A549 (cell line): Measurements from ENCODE around the gene ICAM3. TPM values are rescaled to one million over a fixed set of nuclear protein-coding genes. Genes with fewer than 3 reads are reported as not detected.

ENCODE experiments used
- ATAC-seq, 2 experiments: fragments of 200-7000 bp in 1 of 2; fragments of >200 bp in 1 of 2; cut with Nextera tagmentation in 1 of 2; cut with Tn5 transposase in 1 of 2; 3 replicates each; pipeline versions ENCODE4 v1.8.0 to v1.9.1; 2018 to 2020; ENCODE audit warnings: mild to moderate bottlenecking in 1 of 2, moderate library complexity in 1 of 2
- CTCF ChIA-PET: fragments of 300-600 bp; sonication (Branson Sonifier 250); formaldehyde crosslinking; extraction: SDS; loops from one replicate; lab custom pipeline; 2021; ENCODE audit warnings: antibody characterized with exemption, inconsistent platforms; lab: Yijun Ruan, JAX
- POLR2A ChIA-PET: fragments of 350-600 bp; formaldehyde crosslinking; extraction: SDS; loops from one replicate; lab custom pipeline; 2021; ENCODE audit warnings: antibody characterized with exemption, inconsistent platforms; lab: Yijun Ruan, JAX
- DNase-seq, 2 experiments: peaks; one replicate each; pipeline versions ENCODE4 v3.0.0 to v3.0.0-alpha.2; 2011 to 2016; ENCODE audit warnings: low read depth in 1 of 2, low spot score in 1 of 2
- FAIRE-seq: peaks from 2 replicates; lab custom pipeline; 2011; peaks lifted over from hg19 to GRCh38; lab: Jason Lieb, UNC
- H3K27ac ChIP-seq, 2 experiments: fragments of >200 bp; sonication (Bioruptor Twin); formaldehyde crosslinking; 3 replicates each; pipeline ENCODE4 v1.5.1; 2016 to 2017
- H3K4me1 ChIP-seq: fragments of >200 bp; sonication (Bioruptor Twin); formaldehyde crosslinking; 3 replicates; pipeline ENCODE4 v1.6.1; 2016
- H3K4me2 ChIP-seq: fragments of >200 bp; sonication (Bioruptor Twin); formaldehyde crosslinking; 3 replicates; pipeline ENCODE4 v1.6.1; 2016
- H3K4me3 ChIP-seq: fragments of >200 bp; sonication (Bioruptor Twin); formaldehyde crosslinking; 3 replicates; pipeline ENCODE4 v1.5.1; 2016
- H3K9me3 ChIP-seq: fragments of >200 bp; sonication (Bioruptor Twin); formaldehyde crosslinking; 3 replicates; pipeline ENCODE4 v1.6.1; 2016
- BHLHE40 ChIP-seq: IDR thresholded peaks from 2 replicates; pipeline ENCODE4 v1.6.1; 2012; ENCODE audit warnings: low read depth, low read length, inconsistent platforms
- CBX2 ChIP-seq: fragments of 200-600 bp; sonication (generic); IDR thresholded peaks from 2 replicates; pipeline ENCODE4 v1.6.1; 2016; ENCODE audit warnings: low read depth, mild to moderate bottlenecking, borderline replicate concordance
- CHD2 ChIP-seq: fragments of 150-350 bp; IDR thresholded peaks from 2 replicates; pipeline ENCODE4 v1.6.1; 2014; ENCODE audit warnings: low read length; ENCODE audit not compliant: partially characterized antibody
- CHD4 ChIP-seq: fragments of 200-600 bp; sonication (generic); IDR thresholded peaks from 2 replicates; pipeline ENCODE4 v1.6.1; 2016; ENCODE audit warnings: antibody characterized with exemption, mild to moderate bottlenecking, borderline replicate concordance
- EHF ChIP-seq: fragments of 250-450 bp; sonication (Bioruptor Pico); IDR thresholded peaks from 2 replicates; pipeline ENCODE4 v1.5.0; 2020; ENCODE audit warnings: mild to moderate bottlenecking
- EHMT2 ChIP-seq: fragments of 200-600 bp; sonication (generic); IDR thresholded peaks from 2 replicates; pipeline ENCODE4 v1.6.1; 2016; ENCODE audit warnings: antibody characterized with exemption, low read depth, mild to moderate bottlenecking, moderate library complexity
- ESRRA ChIP-seq: fragments of 150-350 bp; IDR thresholded peaks from 2 replicates; pipeline ENCODE4 v1.6.1; 2014; ENCODE audit warnings: mild to moderate bottlenecking, low read length, borderline replicate concordance
- FOSB ChIP-seq: fragments of 250-450 bp; sonication (Bioruptor Pico); IDR thresholded peaks from 2 replicates; pipeline ENCODE4 v1.5.0; 2020; ENCODE audit warnings: mild to moderate bottlenecking, moderate library complexity
- FOXS1 ChIP-seq: fragments of 250-450 bp; sonication (Bioruptor Pico); IDR thresholded peaks from 2 replicates; pipeline ENCODE4 v1.5.0; 2020; ENCODE audit warnings: mild to moderate bottlenecking, moderate library complexity
- JUNB ChIP-seq: fragments of >200 bp; sonication (Bioruptor Twin); formaldehyde crosslinking; IDR thresholded peaks from 2 replicates; pipeline ENCODE4 v1.6.1; 2016
- KDM1A ChIP-seq: fragments of 200-600 bp; sonication (generic); IDR thresholded peaks from 2 replicates; pipeline ENCODE4 v1.6.1; 2016; ENCODE audit warnings: low read depth, mild to moderate bottlenecking
- KDM5A ChIP-seq: fragments of 200-600 bp; sonication (generic); IDR thresholded peaks from 2 replicates; pipeline ENCODE4 v1.6.1; 2016; ENCODE audit warnings: antibody characterized with exemption, mild to moderate bottlenecking
- MAFK ChIP-seq: fragments of 450-650 bp; IDR thresholded peaks from 2 replicates; pipeline ENCODE4 v1.6.1; 2014; ENCODE audit not compliant: partially characterized antibody
- MAZ ChIP-seq: fragments of 150-350 bp; IDR thresholded peaks from 2 replicates; pipeline ENCODE4 v1.6.1; 2014; ENCODE audit warnings: antibody characterized with exemption, low read depth, low read length, borderline replicate concordance
- NPAS2 ChIP-seq: fragments of 250-450 bp; sonication (Bioruptor Pico); IDR thresholded peaks from 2 replicates; pipeline ENCODE4 v1.8.0; 2022; ENCODE audit warnings: mild to moderate bottlenecking, moderate library complexity, borderline replicate concordance
- NR3C1 ChIP-seq: fragments of >200 bp; sonication (Bioruptor Twin); formaldehyde crosslinking; IDR thresholded peaks from 3 replicates; pipeline ENCODE4 v1.6.1; 2017
- POLR2AphosphoS2 ChIP-seq: conservative IDR thresholded peaks from 2 replicates; pipeline ENCODE4 v1.6.1; 2012; ENCODE audit warnings: low read length, improper control_type of control experiment, inconsistent platforms
- TFCP2L1 ChIP-seq: fragments of 250-450 bp; sonication (Bioruptor Pico); IDR thresholded peaks from 2 replicates; pipeline ENCODE4 v1.5.0; 2021; ENCODE audit warnings: mild to moderate bottlenecking
- ZC3H11A ChIP-seq: fragments of 450-650 bp; IDR thresholded peaks from 2 replicates; pipeline ENCODE4 v1.6.1; 2014; ENCODE audit warnings: antibody characterized with exemption, mild to moderate bottlenecking
- ZNF302 ChIP-seq: fragments of 250-450 bp; sonication (Bioruptor Pico); IDR thresholded peaks from 2 replicates; pipeline ENCODE4 v1.9.0; 2021; ENCODE audit warnings: inconsistent platforms, mild to moderate bottlenecking, moderate library complexity
- WGBS: methylation state at CpG from one replicate; pipeline ENCODE4 v1.1.6; 2017; ENCODE audit errors: missing lambda C conversion rate; 5-methylcytosine and 5-hydroxymethylcytosine counted together
- polyA plus RNA-seq, 4 experiments: library from polyadenylated mRNA; depleted of rRNA in 3 of 4; stranded (reverse); fragments of >200 nt; fragmentation: RNase III in 1 of 4; extraction: RNeasy Plus Mini Kit Qiagen cat#74134 plus additional on column Dnase treatment in 1 of 4; gene quantifications; 2 replicates in 3 of 4; 3 replicates in 1 of 4; pipeline ENCODE4 v1.2.3, GENCODE V29; 2011 to 2017
- TF ChIP-seq, protein P1 (sequence below): fragments of 250-450 bp; sonication (Bioruptor Pico); IDR thresholded peaks from 2 replicates; pipeline ENCODE4 v1.5.0; 2021; ENCODE audit warnings: mild to moderate bottlenecking, moderate library complexity, borderline replicate concordance
- TF ChIP-seq, protein P2 (sequence below): fragments of 250-450 bp; sonication (Bioruptor Pico); IDR thresholded peaks from 2 replicates; pipeline ENCODE4 v1.5.0; 2020; ENCODE audit warnings: low read depth, mild to moderate bottlenecking, moderate library complexity
- TF ChIP-seq, protein P3 (sequence below): IDR thresholded peaks from 2 replicates; pipeline ENCODE4 v1.6.1; 2012

ICAM3 gene
- polyA plus RNA-seq, 2 of the 4 experiments (the other 2 are of a cell fraction): 4.7 to 7.3 TPM

DNA sequence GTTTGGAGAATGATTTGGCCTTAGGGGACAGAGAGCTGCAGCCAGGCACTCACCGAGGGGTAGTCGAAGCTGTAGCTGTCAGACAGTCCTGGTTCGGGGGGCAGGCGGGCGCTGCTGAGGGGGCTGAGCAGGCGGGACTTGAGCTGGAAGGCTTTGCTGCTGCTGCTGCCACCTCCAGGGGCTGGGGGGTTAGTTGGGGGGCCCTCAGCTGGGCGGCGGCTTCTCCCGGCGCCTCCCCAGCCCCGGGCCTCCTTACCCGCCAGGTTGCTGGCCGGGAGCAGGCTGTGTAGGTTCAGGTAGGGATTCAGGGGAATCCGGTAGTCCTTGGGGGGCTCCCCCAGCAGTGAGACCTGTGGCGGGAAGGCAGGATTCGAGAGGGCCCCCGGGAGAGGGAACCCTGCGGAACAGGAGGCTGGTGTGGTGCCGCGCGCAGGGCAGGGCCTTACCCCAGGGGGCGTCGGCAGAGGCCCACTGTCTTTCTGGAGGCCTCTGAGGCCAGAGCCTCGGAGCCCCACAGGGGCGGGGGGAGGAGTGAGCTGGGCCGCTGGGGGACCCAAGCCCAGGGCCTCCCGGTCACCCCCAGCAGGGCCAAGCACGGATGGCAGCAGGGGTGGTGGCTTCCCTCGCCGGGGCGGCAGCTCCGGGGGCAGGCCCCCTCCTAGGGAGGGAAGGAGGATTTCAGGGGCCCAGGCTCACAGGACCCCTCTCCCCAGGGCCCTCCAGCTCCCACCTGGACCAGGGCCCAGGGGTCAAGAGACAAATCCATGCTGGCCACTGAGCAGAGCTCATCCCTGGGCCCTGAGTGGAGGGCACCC, 18.6 kb downstream of the ICAM3 start:
- ChIA-PET POLR2A (interaction anchor here (0.7 kb wide), 1 partner anchor 14 kb away, joined by 3 read pairs; no protein-coding TSS in a partner anchor), CTCF (interaction anchor here (0.8 to 1.6 kb wide), 3 partner anchors 27 to 84 kb away, joined by 3 to 4 read pairs (median 3); no protein-coding TSS in a partner anchor)
- peaks cover 8% of the 10 kb centered on the region for H3K4me1 ChIP-seq
- FAIRE-seq (no peak), ATAC-seq (0 out of 6 replicates have a peak, but pooled peaks of 1 of the 2 experiments have one; percentile 7), DNase-seq (no peak)
- H3K4me2 ChIP-seq: no peak overlapping the region
- TF ChIP-seq FOSB: no peak
- TF ChIP-seq JUNB: no peak
- no peak for TF ChIP-seq NPAS2 (CRISPR knock-in tag)
- TF ChIP-seq MAFK: no peak
- TF ChIP-seq POLR2AphosphoS2: no peak
- TF ChIP-seq TFCP2L1 (CRISPR knock-in tag): no peak
- TF ChIP-seq BHLHE40: no peak
- no peak for TF ChIP-seq FOXS1
- no peak for TF ChIP-seq MAZ
- no peak overlapping the region for H3K4me3 ChIP-seq
- WGBS: 89% methylated on average over 12 of the region's 32 CpGs
- no peaks in the 10 kb centered on the region for H3K9me3 ChIP-seq
- H3K27ac ChIP-seq: no peak overlapping the region

DNA sequence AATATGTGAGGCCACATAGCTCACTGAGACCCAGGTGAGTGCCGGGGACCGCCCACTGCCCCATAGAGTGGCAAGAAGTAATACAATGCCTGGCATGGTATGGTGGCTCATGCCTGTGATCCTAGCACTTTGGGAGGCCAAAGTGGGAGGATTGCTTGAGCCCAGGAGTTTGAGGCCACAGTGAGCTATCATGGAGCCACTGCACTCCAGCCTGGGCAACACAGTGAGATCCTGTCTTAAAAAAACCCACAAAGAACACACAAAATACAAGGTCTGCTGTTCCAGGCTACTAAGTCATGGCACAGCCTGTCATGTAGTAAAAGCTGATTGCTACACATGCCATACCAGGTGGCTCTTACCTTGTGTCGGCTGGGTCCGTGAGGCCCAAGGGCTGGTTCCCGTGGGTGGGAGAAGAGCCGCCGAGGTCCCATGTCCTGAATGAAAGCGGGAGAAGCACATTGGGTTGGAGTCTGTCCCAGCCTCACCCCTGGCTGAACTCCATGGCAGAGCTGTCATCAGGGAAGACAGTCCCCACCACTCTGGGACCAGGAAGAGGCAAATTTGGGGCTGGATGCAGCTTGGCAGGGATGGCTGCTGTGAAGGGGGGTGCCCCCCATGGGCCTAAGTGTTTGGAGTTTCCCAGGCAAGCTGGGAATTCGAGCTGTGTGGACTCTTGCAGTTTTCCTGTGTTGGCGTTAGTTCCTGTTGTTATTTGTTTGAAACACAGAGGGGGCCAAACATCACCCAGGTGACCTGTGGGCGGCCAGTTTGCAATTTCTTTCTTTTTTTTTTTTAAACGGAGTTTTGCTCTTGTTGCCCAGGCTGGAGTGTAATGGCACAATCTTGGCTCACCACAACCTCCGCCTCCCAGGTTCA, 20.4 kb downstream of the ICAM3 start:
- TF ChIP-seq, protein P1, sequence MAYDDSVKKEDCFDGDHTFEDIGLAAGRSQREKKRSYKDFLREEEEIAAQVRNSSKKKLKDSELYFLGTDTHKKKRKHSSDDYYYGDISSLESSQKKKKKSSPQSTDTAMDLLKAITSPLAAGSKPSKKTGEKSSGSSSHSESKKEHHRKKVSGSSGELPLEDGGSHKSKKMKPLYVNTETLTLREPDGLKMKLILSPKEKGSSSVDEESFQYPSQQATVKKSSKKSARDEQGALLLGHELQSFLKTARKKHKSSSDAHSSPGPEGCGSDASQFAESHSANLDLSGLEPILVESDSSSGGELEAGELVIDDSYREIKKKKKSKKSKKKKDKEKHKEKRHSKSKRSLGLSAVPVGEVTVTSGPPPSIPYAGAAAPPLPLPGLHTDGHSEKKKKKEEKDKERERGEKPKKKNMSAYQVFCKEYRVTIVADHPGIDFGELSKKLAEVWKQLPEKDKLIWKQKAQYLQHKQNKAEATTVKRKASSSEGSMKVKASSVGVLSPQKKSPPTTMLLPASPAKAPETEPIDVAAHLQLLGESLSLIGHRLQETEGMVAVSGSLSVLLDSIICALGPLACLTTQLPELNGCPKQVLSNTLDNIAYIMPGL (CRISPR knock-in tag): no peak
- TF ChIP-seq, protein P2, sequence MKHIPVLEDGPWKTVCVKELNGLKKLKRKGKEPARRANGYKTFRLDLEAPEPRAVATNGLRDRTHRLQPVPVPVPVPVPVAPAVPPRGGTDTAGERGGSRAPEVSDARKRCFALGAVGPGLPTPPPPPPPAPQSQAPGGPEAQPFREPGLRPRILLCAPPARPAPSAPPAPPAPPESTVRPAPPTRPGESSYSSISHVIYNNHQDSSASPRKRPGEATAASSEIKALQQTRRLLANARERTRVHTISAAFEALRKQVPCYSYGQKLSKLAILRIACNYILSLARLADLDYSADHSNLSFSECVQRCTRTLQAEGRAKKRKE (CRISPR knock-in tag): no peak
- TF ChIP-seq KDM1A: no peak
- TF ChIP-seq, protein P3, sequence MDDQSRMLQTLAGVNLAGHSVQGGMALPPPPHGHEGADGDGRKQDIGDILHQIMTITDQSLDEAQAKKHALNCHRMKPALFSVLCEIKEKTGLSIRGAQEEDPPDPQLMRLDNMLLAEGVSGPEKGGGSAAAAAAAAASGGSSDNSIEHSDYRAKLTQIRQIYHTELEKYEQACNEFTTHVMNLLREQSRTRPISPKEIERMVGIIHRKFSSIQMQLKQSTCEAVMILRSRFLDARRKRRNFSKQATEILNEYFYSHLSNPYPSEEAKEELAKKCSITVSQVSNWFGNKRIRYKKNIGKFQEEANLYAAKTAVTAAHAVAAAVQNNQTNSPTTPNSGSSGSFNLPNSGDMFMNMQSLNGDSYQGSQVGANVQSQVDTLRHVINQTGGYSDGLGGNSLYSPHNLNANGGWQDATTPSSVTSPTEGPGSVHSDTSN: no peak
- no peak for TF ChIP-seq KDM5A
- TF ChIP-seq ZNF302: no peak
- no peak for TF ChIP-seq CBX2
- TF ChIP-seq ZC3H11A: no peak
- TF ChIP-seq ESRRA: no peak
- TF ChIP-seq EHF (CRISPR knock-in tag): no peak
- no peak for TF ChIP-seq FOSB
- no peak for TF ChIP-seq NR3C1
- no peak for TF ChIP-seq EHMT2
- no peak for TF ChIP-seq CHD2
- no peak for TF ChIP-seq CHD4
- ATAC-seq (no peak), DNase-seq (no peak), FAIRE-seq (no peak)
- ChIA-PET CTCF (interaction anchor here (0.6 to 1.4 kb wide), 3 partner anchors 12 to 60 kb away, joined by 3 to 4 read pairs (median 3); no protein-coding TSS in a partner anchor), POLR2A (interaction anchor here (0.7 to 1.4 kb wide), 2 partner anchors 13 to 15 kb away, joined by 4 to 6 read pairs; no protein-coding TSS in a partner anchor)
- Histone ChIP-seq H3K4me1 (peaks cover 12% of the 10 kb centered on the region), H3K4me2 (no peak overlapping the region), H3K4me3 (no peak overlapping the region), H3K9me3 (no peaks in the 10 kb centered on the region), H3K27ac (no peak overlapping the region)
- WGBS: 82% methylated on average over 6 of the region's 13 CpGs
